GM21786 (cell line): ENCODE results near the gene TEAD4.
"Not testable (repeated sequence)": the region's sequence is repeated elsewhere in the genome, so short reads cannot be mapped to it uniquely, and the experiment has no call there.

Experiments used
- ATAC-seq: cut with Tn5 transposase; IDR thresholded peaks from one replicate; pipeline ENCODE4 v1.9.1; 2021; ENCODE audit not compliant: unreplicated experiment

Gene TEAD4

GRCh38 chr12:3045494-3045893, 86.3 kb downstream of the TEAD4 start:
- ATAC-seq = no peak

DNA sequence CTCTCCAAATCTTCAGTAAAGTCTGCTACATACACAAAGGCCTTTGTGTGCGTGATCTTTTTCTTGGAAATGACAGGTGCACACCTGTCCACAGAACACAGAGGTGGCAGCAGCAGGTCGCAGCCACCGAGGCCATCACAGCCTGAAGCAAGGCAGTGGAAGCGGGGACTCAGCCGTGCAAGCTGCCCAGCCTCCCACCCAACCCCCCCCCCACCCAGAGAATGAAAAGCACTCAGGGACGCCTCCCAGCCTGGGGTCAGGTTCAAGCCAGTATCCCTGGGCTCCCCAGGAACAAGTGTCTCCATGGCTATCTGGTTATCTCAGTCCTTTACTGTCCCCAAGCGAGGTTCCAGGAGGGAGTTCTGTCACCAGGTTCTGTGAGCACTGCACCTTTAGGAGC, 86.8 kb downstream of the TEAD4 start:
- ATAC-seq = no peak

DNA sequence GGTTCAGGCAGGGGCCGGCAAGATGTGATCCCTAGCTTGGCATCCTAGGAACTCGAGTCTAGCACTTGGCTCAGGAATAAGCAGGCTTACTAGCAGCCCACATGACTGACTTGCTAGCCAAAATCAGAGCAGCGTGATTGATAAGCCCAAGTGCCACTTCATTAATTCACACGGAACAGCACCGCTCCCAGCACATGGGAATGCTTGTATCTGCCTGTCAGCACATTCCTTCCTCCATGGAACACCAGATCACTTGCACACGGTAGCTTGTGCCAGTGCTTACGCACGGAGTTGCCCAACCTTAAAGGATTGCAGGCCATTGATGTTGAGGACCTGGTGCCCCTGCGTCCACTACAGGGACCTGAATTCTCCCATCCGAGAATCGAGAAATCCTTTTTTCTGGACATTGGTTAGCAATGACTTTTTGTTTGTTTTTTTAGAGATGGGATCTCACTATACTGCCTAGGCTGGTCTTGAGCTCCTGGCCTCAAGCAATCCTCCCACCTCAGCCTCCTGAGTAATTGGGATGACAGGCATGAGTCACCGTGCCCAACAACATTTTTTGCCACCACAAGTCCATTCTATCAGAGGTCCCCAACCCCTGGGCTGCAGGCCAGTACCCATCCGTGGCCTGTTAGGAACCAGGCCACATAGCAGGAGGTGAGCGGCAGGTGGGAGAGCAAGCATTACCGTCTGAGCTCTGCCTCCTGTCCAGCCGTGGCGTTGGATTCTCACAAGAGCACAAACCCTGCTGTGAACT, 87.4 kb downstream of the TEAD4 start:
- no peak for ATAC-seq

DNA sequence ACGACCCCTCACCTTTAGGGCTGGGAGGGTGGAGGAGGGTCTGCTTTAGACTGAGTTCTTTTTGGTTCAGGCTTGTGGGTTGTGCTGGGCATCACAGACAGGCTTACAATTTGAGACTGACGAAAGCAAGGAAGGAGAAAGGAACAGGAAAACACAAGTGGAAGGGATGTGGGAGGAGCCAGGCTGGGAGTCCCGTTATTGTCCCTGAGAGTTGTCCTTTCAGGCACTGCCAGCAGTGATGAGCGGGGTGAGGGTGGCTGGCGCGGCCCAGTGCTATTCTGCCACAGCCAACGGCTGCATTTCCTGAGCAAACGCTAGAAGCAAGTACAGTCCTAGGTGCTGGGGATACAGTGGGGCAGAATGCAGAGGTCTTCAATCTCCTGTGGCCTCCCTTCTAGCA, 88.8 kb downstream of the TEAD4 start:
- no peak for ATAC-seq

- ATAC-seq = no peak
Measured at GRCh38 chr12:3048540-3048939, 89.3 kb downstream of the TEAD4 start.

DNA sequence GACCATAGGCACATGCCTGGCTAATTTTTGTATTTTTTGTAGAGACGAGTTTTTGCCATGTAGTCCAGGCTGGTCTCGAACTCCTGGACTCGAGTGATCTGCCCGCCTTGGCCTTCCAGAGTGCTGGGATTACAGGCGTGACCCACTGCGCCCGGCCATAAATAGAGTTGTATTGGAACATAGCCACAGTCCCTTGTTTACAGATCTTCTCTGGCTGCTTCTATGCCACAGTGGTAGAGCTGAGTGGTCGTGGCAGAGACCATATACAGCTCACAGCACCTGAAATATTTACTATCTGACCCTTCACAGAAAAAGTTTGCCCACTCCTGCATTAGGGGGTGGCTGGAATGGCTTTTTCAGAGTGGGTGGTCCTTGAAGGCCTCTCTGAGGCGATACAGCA, 90.0 kb downstream of the TEAD4 start:
- no peak for ATAC-seq

DNA sequence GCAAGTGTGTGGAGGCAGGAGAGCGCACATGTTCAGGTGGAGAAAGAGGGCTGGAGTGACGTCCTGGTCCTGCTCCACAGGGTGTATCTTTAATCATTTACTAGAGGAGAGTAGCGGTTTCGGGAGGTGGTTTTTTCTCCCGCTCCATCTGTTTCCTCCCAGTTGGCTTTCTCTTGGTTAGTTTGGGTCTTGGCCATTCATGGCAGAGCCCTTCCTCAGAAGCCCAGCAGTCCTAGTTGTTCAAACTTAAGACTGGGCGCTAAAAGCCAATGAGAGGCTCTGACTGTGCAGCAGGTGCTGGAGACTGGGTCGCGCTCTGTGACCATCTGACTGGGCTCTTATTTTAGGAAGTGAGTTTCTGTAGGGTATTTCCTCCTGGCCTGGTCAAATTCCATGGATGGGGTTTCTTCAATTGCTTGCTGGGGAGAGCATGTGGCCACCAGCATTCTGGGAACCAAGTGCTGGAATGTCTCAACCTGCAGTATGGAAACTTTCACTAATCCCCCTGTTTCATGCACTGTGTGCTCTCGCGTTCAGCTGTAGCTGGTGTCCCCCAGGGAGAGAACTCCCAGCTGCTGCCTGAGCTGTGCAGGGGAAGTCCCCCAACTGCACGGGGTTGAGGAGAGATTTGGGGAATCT, 90.5 kb downstream of the TEAD4 start:
- ATAC-seq = no peak

- ATAC-seq = no peak
Measured at GRCh38 chr12:3054374-3054773, 95.2 kb downstream of the TEAD4 start.

DNA sequence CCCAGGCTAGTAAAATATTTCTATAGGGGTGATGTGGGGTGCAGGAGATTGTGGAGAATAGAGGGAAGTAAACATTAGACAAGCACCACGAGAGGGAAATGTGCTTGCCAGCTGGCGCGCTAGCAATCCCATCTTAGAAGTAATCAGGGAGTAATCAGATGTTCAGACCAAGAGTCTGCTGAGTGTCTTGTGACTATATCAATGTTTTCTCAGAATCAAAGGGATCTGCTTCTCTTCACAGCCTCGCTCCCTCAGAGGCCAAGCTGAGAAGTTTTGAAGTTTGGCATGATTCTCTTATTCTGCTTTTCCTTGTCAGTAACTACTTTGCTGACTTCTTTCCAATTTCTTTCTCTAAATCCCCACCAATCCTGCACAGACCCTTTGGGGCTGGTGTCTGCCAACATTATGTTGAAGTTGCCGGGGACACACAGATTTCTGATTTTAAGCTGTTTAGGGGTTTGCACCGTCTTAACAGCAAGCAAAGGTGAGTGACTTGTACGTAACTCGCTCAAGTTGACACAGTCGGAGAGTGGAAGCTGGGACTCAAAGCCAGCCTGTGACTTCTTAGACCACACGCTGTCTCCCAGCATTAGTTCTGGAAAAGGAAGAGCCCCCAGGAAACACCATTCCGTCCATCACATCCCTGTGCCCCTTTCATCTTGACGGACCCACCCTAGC, 96.0 kb downstream of the TEAD4 start:
- ATAC-seq = no peak

DNA sequence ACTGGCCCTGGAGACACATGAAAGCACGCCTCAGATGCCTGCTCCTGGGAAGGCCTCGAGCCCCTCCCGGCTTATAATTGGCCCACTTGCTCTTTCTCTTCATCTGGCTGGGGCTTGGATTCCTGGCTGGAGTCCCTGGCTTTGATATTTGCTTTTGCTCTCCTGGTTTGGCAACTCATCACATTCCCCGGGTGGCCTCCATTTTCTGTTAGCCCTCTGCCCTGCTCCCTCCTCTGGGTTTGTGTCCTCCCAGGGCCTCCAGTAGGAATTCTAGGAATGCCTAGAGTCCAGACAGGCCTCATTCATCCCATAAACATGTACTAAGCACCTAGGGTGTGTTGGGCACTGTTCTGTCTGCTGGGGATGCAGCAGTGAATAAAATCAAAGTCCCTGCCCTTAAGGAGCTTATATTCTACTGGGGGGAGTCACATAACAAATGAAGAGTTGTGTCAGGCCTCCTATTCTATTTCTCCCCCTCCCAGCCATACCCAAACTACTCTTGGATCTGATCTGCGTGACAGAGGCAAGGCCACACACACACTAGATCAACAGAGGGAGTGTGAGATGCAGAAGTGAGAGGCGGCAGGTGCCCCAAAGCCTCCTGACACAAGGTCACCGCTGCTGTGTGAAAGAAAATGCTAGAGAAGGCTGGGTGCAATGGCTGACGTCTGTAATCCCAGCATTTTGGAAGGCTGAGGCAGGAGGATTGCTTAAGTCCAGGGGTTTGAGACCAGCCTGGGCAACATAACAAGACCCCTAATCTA, 96.7 kb downstream of the TEAD4 start:
- ATAC-seq = no peak

GRCh38 chr12:3061059-3061458, 101.9 kb downstream of the TEAD4 start:
- no peak for ATAC-seq

GRCh38 chr12:3061501-3062215, 102.5 kb downstream of the TEAD4 start:
- no peak for ATAC-seq

GRCh38 chr12:3065300-3065699, 106.1 kb downstream of the TEAD4 start:
- no peak for ATAC-seq

DNA sequence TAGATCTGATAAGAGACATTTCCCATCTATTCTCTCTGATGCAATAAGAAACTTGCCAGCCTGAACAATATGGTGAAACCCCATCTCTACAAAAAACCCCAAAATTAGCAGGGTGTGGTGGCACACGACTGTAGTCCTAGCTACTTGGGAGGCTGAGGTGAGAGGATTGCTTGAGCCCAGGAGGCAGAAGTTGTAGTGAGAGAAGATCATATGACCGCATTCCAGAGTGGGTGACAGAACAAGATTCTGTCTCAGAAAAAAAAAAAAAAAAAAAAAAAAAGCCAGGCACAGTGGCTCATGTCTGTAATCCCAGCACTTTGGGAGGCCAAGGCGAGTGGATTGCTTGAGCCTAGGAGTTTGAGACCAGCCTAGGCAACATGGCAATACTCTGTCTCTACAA, 106.6 kb downstream of the TEAD4 start:
- not testable (repeated sequence) for ATAC-seq

GRCh38 chr12:3069714-3070113, 110.5 kb downstream of the TEAD4 start:
- ATAC-seq = no peak

- ATAC-seq = no peak
Measured at GRCh38 chr12:3071107-3071506, 111.9 kb downstream of the TEAD4 start.

- no peak for ATAC-seq
Measured at GRCh38 chr12:3071710-3072109, 112.5 kb downstream of the TEAD4 start.

GRCh38 chr12:3073438-3074250, 114.4 kb downstream of the TEAD4 start:
- ATAC-seq = no peak

- ATAC-seq = no peak
Measured at GRCh38 chr12:3075315-3075714, 116.1 kb downstream of the TEAD4 start.
